Glutamatergic neuron (in vitro differentiated cells): ENCODE measurements around the gene SNRPD2. TPM values are rescaled to one million over a fixed set of nuclear protein-coding genes. Genes with fewer than 3 reads are reported as not detected.
"Not testable (repeated sequence)": the region's sequence is repeated elsewhere in the genome, so short reads cannot be mapped to it uniquely, and the experiment has no call there.

Experiments used
- DNase-seq: peaks from one replicate; pipeline ENCODE4 v3.0.0; 2022
- H3K27ac Mint-ChIP-seq: one replicate; pipeline ENCODE4 v1.8.0; 2020; ENCODE audit warnings: mild to moderate bottlenecking, mixed read lengths, inconsistent platforms; ENCODE audit not compliant: unreplicated experiment
- H3K27me3 Mint-ChIP-seq: one replicate; pipeline ENCODE4 v1.8.0; 2020; ENCODE audit warnings: mild to moderate bottlenecking, moderate library complexity, mixed read lengths, inconsistent platforms; ENCODE audit not compliant: unreplicated experiment
- H3K36me3 Mint-ChIP-seq: one replicate; pipeline ENCODE4 v1.8.0; 2020; ENCODE audit warnings: mild to moderate bottlenecking, mixed read lengths, inconsistent platforms; ENCODE audit not compliant: unreplicated experiment
- H3K4me1 Mint-ChIP-seq: one replicate; pipeline ENCODE4 v1.8.0; 2020; ENCODE audit warnings: mild to moderate bottlenecking, low read depth, mixed read lengths, inconsistent platforms; ENCODE audit not compliant: unreplicated experiment
- H3K4me3 Mint-ChIP-seq: one replicate; pipeline ENCODE4 v1.8.0; 2020; ENCODE audit warnings: mild to moderate bottlenecking, mixed read lengths, inconsistent platforms; ENCODE audit not compliant: unreplicated experiment
- H3K9me3 Mint-ChIP-seq: one replicate; pipeline ENCODE4 v1.8.0; 2020; ENCODE audit warnings: mild to moderate bottlenecking, moderate library complexity, mixed read lengths, inconsistent platforms; ENCODE audit not compliant: unreplicated experiment
- total RNA-seq: library from RNA; stranded (reverse); fragmentation: NEBNext Ultra II Directional; extraction: Animal tissue kit (Norgen Biotek cat#: 25700); gene quantifications from one replicate; pipeline ENCODE4 v1.2.1, GENCODE V29; 2021; ENCODE audit not compliant: unreplicated experiment
- TF ChIP-seq, protein P1 (sequence below): fragments of 200-600 bp; sonication (generic); IDR thresholded peaks from one replicate; pipeline ENCODE4 v1.5.0; 2021; ENCODE audit not compliant: partially characterized antibody, unreplicated experiment

Gene SNRPD2
- total RNA-seq, 1 donor from 2014 or later = 264 TPM

GRCh38 chr19:45701676-45702075 is 9.9 kb upstream of the SNRPD2 start:
- no peaks in the 10 kb centered on the region for H3K4me1 Mint-ChIP-seq
- TF ChIP-seq, protein P1, sequence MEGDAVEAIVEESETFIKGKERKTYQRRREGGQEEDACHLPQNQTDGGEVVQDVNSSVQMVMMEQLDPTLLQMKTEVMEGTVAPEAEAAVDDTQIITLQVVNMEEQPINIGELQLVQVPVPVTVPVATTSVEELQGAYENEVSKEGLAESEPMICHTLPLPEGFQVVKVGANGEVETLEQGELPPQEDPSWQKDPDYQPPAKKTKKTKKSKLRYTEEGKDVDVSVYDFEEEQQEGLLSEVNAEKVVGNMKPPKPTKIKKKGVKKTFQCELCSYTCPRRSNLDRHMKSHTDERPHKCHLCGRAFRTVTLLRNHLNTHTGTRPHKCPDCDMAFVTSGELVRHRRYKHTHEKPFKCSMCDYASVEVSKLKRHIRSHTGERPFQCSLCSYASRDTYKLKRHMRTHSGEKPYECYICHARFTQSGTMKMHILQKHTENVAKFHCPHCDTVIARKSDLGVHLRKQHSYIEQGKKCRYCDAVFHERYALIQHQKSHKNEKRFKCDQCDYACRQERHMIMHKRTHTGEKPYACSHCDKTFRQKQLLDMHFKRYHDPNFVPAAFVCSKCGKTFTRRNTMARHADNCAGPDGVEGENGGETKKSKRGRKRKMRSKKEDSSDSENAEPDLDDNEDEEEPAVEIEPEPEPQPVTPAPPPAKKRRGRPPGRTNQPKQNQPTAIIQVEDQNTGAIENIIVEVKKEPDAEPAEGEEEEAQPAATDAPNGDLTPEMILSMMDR = no peak
- peaks cover 4% of the 10 kb centered on the region for H3K27me3 Mint-ChIP-seq
- H3K4me3 Mint-ChIP-seq = no peak overlapping the region
- H3K36me3 Mint-ChIP-seq = no peaks in the 10 kb centered on the region
- H3K9me3 Mint-ChIP-seq = no peaks in the 10 kb centered on the region
- no peak for DNase-seq
- no peak overlapping the region for H3K27ac Mint-ChIP-seq

- DNase-seq = peak; percentile 92
- Mint-ChIP-seq H3K4me1 (peaks cover 2% of the 10 kb centered on the region), H3K9me3 (peaks cover 7% of the 10 kb centered on the region), H3K27me3 (peaks cover 4% of the 10 kb centered on the region), H3K4me3 (peak overlapping the region; percentile 99), H3K27ac (no peak overlapping the region), H3K36me3 (no peaks in the 10 kb centered on the region)
- TF ChIP-seq, protein P1 = peak; percentile 89
Measured at GRCh38 chr19:45693106-45693788, 1.5 kb upstream of the SNRPD2 start.

DNA sequence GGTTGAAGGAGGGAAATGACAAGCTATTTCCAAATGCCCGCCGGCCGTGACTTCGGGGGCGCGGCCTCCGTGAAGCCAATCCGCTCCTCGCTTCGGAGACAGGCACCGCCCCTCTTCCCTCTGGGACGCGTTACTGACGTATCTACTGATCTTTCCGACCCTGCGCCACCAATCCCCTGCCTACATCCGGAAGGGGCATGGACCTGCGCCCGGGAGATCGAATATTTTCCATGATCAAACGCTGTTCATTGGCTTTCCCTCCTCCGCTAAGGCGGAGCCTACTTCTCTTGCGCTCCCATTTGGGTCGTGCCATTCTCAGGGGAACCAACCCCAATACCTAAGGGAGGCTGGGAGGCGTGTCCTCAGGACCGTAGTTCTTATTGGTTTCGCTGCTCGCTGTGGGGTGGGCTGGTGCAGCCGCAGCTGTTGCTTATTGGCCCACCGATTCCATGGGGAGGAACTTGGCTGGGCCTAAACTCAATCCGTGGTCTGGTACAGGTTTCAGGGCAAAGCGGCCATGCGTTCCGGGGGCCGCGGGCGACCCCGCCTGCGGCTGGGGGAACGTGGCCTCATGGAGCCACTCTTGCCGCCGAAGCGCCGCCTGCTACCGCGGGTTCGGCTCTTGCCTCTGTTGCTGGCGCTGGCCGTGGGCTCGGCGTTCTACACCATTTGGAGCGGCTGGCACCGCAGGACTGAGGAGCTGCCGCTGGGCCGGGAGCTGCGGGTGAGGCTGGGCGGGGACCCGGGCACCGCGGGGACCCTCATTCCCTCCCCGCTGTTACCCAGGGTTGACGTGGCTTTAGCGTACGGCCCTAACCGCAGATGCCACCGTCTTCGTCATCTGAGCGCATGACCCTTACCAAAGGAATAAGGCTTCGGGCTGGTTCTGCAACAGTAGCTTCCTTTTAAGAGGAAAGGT is 693 bp upstream of the SNRPD2 start, which contains the start of gene QPCTL:
Gene QPCTL (plus strand): TSS at position 480 of the 919 bp plus-strand sequence. CDS start 38 bp downstream, at position 518.
- TF ChIP-seq, protein P1 = no peak
- Mint-ChIP-seq H3K36me3 (no peaks in the 10 kb centered on the region), H3K4me1 (peaks cover 2% of the 10 kb centered on the region), H3K4me3 (peak within 1 kb of the TSS; percentile 99), H3K27me3 (peaks cover 2% of the 10 kb centered on the region), H3K9me3 (peaks cover 7% of the 10 kb centered on the region), H3K27ac (peak within 1 kb of the TSS; percentile 93)
- DNase-seq = peak; percentile 96

GRCh38 chr19:45687599-45687998 is 4.2 kb downstream of the SNRPD2 start:
- Mint-ChIP-seq H3K27ac (no peak overlapping the region), H3K27me3 (peaks cover 2% of the 10 kb centered on the region), H3K4me3 (no peak overlapping the region), H3K4me1 (peaks cover 2% of the 10 kb centered on the region), H3K9me3 (peaks cover 7% of the 10 kb centered on the region), H3K36me3 (no peaks in the 10 kb centered on the region)
- TF ChIP-seq, protein P1 = no peak
- DNase-seq = no peak

DNA sequence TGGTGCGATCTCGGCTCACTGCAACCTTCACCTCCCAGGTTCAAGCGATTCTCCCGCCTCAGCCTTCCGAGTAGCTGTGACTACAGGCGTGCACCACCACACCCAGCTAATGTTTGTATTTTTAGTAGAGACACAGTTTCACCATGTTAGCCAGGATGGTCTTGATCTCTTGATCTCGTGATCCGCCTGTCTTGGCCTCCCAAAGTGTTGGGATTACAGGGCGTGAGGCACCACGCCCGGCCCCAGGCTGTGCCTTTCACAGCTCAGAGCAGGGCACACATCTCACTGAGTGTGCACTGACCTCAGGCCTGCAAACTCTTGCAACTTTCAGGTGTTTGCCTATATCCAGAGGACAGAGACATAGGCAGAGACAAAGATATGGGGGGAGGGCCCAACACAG is 6.7 kb downstream of the SNRPD2 start:
- DNase-seq, H3K27me3 Mint-ChIP-seq, H3K4me3 Mint-ChIP-seq, H3K36me3 Mint-ChIP-seq, H3K27ac Mint-ChIP-seq, H3K9me3 Mint-ChIP-seq, H3K4me1 Mint-ChIP-seq: not testable (repeated sequence)
